RWPE1 (cell line): ENCODE data around the gene CREB5.

Source experiments
- CTCF ChIA-PET: fragments of 350-600 bp; sonication (Branson Sonifier 250); formaldehyde crosslinking; extraction: SDS; loops from one replicate; lab custom pipeline; 2021; lab: Yijun Ruan, JAX
- POLR2A ChIA-PET: fragments of 400-600 bp; formaldehyde crosslinking; extraction: SDS; loops from one replicate; lab custom pipeline; 2020; ENCODE audit warnings: antibody characterized with exemption; ENCODE audit not compliant: low non-redundant PET; lab: Yijun Ruan, JAX
- DNase-seq: peaks from one replicate; pipeline ENCODE4 v3.0.0; 2012; ENCODE audit warnings: low spot score
- H3K27ac ChIP-seq: fragments of 450-650 bp; 2 replicates; pipeline ENCODE4 v1.5.1; 2017
- TF ChIP-seq, protein P1 (sequence below): fragments of 450-650 bp; conservative IDR thresholded peaks from 2 replicates; pipeline ENCODE4 v1.5.1; 2017; ENCODE audit warnings: low read depth, mild to moderate bottlenecking

CREB5 gene

DNA sequence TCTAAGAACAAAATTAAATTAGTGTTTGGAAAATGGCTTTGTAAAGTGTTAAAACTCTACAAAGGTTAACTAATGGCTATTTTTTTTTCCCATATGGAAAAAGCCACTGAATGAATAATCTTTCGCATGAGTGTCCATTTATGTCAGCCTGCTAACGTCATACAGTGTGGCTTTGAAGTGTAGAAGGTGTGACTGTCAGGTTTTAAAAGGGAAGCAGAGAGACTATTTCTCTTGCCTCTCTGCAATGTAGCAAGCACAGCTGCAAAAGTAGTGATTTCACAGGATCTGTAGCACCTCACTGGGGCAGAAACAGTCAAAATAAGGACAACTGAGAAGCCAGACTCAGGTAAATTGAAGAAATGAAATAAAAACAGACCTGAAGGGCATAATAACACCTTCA lies 53.4 kb downstream of the CREB5 start:
- H3K27ac ChIP-seq: no peak overlapping the region
- ChIA-PET POLR2A (no interaction called here), CTCF (no interaction called here)
- DNase-seq: no peak
- TF ChIP-seq, protein P1, sequence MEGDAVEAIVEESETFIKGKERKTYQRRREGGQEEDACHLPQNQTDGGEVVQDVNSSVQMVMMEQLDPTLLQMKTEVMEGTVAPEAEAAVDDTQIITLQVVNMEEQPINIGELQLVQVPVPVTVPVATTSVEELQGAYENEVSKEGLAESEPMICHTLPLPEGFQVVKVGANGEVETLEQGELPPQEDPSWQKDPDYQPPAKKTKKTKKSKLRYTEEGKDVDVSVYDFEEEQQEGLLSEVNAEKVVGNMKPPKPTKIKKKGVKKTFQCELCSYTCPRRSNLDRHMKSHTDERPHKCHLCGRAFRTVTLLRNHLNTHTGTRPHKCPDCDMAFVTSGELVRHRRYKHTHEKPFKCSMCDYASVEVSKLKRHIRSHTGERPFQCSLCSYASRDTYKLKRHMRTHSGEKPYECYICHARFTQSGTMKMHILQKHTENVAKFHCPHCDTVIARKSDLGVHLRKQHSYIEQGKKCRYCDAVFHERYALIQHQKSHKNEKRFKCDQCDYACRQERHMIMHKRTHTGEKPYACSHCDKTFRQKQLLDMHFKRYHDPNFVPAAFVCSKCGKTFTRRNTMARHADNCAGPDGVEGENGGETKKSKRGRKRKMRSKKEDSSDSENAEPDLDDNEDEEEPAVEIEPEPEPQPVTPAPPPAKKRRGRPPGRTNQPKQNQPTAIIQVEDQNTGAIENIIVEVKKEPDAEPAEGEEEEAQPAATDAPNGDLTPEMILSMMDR: no peak

DNA sequence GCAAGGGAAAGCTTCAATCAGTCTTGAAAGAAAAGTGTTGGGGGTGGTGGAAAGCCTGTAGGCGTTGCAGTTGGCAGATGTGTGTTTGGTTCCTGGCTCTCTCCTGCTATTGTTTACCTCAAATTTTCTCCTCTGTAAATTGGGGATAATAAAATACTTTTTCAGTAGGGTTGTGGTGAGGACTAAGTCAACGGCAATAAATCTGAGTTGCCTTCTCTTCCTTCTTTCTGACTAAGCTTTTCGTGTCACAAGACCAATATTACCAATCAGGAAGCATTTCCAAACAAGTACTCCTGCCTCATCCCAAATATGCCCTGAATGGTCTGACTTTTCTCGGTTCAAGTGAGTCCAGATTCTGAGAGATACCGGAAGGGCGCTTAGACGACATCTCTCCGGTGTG lies 54.0 kb downstream of the CREB5 start:
- CTCF ChIA-PET: no interaction called here

DNA sequence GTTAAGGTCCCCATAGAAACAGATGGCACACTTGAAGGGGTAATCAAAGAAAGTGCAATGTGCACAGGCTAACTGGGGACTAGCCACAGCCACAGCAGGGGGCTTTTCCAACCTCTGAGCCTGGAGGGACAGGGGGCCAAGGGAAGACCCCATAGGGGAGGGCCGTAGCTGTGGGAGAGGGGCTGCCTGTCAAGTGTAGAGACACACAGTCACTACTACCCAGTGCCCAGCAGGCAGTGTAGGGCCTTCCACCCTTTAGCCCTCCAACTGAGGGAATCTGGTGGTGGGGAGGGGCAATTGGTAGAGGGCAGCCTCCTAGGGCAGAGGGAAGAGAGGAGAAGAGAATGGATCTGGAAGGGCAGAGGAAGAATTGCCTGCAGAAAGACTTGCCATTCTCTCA lies 54.6 kb downstream of the CREB5 start:
- no peak for DNase-seq
- TF ChIP-seq, protein P1: no peak
- CTCF ChIA-PET: no interaction called here
- H3K27ac ChIP-seq: no peak overlapping the region
- POLR2A ChIA-PET: no interaction called here

More for the DNA sequence above, 54.0 kb downstream of the CREB5 start:
- DNase-seq: no peak
- TF ChIP-seq, protein P1: no peak
- POLR2A ChIA-PET: no interaction called here
- H3K27ac ChIP-seq: no peak overlapping the region

DNA sequence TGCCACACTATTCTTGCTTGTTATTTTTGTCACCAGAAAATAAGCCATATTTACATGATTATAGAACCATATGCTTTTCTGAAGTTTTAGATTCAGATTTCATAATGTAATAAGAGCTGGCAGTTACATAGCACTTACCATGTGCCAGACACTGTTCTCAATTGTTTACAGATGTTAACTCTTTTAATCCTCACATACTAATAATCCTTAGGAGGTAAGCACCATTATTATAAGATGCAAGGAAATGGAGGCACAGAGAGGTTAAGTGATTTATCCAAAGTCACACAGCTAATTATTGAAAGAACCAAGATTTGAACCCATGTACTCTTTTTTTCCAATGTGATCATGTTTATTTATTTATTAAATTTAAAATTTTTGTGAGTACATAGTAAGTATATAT lies 57.2 kb downstream of the CREB5 start:
- TF ChIP-seq, protein P1: no peak
- H3K27ac ChIP-seq: no peak overlapping the region
- ChIA-PET CTCF (no interaction called here), POLR2A (no interaction called here)
- DNase-seq: no peak

DNA sequence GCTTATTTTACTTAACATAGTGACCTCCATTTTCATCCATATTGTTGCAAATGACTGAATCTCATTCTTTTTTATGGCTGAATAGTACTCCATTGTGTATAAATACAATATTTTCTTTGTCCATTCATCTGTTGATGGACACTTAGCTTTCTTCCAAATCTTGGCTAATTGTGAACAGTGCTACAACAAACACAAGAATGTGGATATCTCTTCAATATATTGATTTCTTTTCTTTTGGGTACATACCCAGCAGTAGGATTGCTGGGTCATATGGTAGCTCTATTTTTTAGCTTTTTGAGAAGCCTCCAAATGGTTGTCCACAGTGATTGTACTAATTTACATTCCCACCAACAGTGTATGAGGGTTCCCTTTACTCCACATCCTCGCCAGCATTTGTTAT lies 58.0 kb downstream of the CREB5 start:
- ChIA-PET POLR2A (no interaction called here), CTCF (no interaction called here)
- no peak for DNase-seq
- TF ChIP-seq, protein P1: no peak
- no peak overlapping the region for H3K27ac ChIP-seq

DNA sequence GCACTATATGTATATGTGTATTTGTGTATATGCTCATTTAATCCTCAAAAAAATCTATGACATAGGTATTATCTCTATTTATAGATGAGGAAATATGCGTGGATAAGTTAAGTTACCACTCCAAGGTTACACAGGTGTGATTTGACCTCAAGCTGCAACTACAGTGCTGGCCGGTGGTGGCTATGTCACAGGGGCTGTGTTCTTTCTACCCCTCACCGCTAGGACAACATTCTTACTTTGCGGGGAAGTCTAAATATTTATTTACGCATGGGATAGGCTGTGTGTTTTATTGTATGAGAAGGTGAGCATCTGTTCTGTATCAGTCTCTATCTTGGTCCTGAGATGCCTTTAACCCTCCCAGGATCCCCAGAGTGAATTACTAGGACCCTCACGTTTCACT lies 60.0 kb downstream of the CREB5 start:
- POLR2A ChIA-PET: no interaction called here
- CTCF ChIA-PET: no interaction called here
- no peak for DNase-seq
- TF ChIP-seq, protein P1: no peak
- no peak overlapping the region for H3K27ac ChIP-seq
